ENCODE measurements around the gene NACC1. TPM values are rescaled to one million over a fixed set of nuclear protein-coding genes. Genes with fewer than 3 reads are reported as not detected.
A peak's percentile ranks its signal among the peaks of the same experiment; 100 is the strongest.

NACC1 gene
- total and polyA plus RNA-seq, 2 of the 13 experiments (the other 11 are each of a cell fraction or from before 2014, with no cell fraction given): 31.8 to 42.3 TPM

DNA sequence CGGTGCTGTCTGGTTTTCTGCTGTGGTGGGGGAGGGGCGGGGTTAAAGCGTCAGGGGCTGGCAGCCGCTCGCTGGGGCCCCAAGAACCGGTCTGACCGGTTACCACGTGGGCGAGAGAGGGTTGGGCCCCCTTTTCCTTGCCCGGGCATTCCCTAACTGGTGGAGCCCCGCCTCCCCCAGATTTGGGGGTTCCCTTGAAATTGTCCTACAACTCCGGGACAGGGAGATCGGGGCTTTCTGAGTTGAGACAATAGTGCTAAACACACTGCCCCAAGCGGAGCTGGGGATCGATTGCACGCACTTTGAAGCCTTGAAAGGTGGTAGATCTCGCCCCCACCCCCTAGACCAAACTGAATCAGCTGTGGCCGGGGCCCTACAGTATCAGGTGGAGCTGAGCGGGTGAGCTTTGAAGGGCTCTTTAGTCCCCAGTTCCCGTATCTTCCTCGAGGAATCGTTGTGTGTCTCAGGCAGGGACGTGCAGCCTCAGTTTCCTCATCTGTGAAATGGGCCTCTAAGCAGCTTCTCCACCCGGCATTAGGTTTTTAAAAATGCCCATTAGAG, 36.9 kb downstream of the NACC1 start (continued):
- TF ChIP-seq, protein P1, sequence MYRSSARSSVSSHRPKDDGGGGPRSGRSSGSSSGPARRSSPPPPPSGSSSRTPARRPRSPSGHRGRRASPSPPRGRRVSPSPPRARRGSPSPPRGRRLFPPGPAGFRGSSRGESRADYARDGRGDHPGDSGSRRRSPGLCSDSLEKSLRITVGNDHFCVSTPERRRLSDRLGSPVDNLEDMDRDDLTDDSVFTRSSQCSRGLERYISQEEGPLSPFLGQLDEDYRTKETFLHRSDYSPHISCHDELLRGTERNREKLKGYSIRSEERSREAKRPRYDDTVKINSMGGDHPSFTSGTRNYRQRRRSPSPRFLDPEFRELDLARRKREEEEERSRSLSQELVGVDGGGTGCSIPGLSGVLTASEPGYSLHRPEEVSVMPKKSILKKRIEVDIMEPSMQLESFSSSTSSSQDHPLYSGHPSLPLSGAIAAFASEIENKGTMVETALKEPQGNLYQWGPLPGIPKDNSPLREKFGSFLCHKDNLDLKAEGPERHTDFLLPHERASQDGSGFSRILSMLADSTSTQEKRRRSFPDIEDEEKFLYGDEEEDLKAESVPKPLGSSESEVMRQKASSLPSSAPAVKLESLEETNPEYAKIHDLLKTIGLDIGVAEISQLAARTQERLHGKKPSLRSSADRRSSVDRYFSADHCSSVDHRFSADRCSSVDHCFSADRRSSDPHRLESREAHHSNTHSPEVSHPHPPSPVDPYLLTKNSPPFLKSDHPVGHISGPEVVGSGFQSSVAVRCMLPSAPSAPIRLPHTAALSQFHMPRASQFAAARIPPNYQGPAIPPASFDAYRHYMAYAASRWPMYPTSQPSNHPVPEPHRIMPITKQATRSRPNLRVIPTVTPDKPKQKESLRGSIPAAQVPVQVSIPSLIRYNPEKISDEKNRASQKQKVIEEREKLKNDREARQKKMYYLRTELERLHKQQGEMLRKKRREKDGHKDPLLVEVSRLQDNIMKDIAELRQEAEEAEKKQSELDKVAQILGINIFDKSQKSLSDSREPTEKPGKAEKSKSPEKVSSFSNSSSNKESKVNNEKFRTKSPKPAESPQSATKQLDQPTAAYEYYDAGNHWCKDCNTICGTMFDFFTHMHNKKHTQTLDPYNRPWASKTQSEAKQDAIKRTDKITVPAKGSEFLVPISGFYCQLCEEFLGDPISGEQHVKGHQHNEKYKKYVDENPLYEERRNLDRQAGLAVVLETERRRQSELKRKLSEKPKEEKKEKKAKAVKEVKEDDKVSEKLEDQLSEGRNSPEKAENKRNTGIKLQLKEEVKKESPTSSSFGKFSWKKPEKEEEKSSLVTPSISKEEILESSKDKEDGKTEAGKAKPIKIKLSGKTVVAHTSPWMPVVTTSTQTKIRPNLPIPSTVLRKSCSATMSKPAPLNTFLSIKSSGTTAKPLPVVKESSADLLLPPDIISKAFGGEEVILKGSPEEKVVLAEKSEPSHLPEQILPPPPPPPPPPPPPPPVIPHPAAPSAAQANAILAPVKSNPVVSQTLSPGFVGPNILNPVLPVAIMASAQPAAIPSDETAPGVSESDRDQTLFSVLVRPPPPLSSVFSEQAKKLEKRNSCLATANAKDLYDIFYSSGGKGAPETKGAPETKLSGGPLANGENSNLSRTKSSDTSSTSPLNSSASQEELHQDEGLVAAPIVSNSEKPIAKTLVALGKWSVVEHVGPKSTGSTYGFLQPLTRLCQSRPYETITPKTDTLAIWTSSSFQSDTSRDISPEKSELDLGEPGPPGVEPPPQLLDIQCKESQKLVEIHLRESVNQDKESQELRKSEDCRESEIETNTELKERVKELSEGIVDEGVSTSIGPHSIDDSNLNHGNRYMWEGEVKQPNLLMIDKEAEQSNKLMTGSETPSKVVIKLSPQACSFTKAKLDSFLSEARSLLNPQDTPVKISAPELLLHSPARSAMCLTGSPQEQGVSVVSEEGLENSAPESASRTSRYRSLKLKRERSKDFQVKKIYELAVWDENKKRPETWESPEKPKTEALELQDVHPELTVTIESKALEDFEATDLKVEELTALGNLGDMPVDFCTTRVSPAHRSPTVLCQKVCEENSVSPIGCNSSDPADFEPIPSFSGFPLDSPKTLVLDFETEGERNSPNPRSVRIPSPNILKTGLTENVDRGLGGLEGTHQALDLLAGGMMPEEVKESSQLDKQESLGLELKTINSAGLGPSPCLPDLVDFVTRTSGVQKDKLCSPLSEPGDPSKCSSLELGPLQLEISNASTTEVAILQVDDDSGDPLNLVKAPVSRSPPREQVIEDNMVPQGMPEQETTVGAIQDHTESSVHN (CRISPR knock-in tag; IDR thresholded peaks at IDR 0.05): no peak
- TF ChIP-seq NFKBIZ (CRISPR knock-in tag; IDR thresholded peaks at IDR 0.05) (0 out of 2 replicates have a peak, but pooled peaks have one; percentile 48), ZNF382 (CRISPR knock-in tag; IDR thresholded peaks at IDR 0.05; ENCODE audit: borderline replicate concordance) (no peak), ZNF225 (CRISPR knock-in tag; IDR thresholded peaks at IDR 0.05) (no peak), MBNL3 (CRISPR knock-in tag; conservative IDR thresholded peaks at IDR 0.05) (no peak)
- TF ChIP-seq, protein P2, sequence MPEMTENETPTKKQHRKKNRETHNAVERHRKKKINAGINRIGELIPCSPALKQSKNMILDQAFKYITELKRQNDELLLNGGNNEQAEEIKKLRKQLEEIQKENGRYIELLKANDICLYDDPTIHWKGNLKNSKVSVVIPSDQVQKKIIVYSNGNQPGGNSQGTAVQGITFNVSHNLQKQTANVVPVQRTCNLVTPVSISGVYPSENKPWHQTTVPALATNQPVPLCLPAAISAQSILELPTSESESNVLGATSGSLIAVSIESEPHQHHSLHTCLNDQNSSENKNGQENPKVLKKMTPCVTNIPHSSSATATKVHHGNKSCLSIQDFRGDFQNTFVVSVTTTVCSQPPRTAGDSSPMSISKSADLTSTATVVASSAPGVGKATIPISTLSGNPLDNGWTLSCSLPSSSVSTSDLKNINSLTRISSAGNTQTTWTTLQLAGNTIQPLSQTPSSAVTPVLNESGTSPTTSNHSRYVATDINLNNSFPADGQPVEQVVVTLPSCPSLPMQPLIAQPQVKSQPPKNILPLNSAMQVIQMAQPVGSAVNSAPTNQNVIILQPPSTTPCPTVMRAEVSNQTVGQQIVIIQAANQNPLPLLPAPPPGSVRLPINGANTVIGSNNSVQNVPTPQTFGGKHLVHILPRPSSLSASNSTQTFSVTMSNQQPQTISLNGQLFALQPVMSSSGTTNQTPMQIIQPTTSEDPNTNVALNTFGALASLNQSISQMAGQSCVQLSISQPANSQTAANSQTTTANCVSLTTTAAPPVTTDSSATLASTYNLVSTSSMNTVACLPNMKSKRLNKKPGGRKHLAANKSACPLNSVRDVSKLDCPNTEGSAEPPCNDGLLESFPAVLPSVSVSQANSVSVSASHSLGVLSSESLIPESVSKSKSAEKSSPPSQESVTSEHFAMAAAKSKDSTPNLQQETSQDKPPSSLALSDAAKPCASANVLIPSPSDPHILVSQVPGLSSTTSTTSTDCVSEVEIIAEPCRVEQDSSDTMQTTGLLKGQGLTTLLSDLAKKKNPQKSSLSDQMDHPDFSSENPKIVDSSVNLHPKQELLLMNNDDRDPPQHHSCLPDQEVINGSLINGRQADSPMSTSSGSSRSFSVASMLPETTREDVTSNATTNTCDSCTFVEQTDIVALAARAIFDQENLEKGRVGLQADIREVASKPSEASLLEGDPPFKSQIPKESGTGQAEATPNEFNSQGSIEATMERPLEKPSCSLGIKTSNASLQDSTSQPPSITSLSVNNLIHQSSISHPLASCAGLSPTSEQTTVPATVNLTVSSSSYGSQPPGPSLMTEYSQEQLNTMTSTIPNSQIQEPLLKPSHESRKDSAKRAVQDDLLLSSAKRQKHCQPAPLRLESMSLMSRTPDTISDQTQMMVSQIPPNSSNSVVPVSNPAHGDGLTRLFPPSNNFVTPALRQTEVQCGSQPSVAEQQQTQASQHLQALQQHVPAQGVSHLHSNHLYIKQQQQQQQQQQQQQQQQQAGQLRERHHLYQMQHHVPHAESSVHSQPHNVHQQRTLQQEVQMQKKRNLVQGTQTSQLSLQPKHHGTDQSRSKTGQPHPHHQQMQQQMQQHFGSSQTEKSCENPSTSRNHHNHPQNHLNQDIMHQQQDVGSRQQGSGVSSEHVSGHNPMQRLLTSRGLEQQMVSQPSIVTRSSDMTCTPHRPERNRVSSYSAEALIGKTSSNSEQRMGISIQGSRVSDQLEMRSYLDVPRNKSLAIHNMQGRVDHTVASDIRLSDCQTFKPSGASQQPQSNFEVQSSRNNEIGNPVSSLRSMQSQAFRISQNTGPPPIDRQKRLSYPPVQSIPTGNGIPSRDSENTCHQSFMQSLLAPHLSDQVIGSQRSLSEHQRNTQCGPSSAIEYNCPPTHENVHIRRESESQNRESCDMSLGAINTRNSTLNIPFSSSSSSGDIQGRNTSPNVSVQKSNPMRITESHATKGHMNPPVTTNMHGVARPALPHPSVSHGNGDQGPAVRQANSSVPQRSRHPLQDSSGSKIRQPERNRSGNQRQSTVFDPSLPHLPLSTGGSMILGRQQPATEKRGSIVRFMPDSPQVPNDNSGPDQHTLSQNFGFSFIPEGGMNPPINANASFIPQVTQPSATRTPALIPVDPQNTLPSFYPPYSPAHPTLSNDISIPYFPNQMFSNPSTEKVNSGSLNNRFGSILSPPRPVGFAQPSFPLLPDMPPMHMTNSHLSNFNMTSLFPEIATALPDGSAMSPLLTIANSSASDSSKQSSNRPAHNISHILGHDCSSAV (CRISPR knock-in tag; IDR thresholded peaks at IDR 0.05; ENCODE audit: borderline replicate concordance): no peak
- TF ChIP-seq, protein P3, sequence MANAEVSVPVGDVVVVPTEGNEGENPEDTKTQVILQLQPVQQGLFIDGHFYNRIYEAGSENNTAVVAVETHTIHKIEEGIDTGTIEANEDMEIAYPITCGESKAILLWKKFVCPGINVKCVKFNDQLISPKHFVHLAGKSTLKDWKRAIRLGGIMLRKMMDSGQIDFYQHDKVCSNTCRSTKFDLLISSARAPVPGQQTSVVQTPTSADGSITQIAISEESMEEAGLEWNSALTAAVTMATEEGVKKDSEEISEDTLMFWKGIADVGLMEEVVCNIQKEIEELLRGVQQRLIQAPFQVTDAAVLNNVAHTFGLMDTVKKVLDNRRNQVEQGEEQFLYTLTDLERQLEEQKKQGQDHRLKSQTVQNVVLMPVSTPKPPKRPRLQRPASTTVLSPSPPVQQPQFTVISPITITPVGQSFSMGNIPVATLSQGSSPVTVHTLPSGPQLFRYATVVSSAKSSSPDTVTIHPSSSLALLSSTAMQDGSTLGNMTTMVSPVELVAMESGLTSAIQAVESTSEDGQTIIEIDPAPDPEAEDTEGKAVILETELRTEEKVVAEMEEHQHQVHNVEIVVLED (CRISPR knock-in tag; IDR thresholded peaks at IDR 0.05; ENCODE audit: borderline replicate concordance): no peak
- TF ChIP-seq, protein P4, sequence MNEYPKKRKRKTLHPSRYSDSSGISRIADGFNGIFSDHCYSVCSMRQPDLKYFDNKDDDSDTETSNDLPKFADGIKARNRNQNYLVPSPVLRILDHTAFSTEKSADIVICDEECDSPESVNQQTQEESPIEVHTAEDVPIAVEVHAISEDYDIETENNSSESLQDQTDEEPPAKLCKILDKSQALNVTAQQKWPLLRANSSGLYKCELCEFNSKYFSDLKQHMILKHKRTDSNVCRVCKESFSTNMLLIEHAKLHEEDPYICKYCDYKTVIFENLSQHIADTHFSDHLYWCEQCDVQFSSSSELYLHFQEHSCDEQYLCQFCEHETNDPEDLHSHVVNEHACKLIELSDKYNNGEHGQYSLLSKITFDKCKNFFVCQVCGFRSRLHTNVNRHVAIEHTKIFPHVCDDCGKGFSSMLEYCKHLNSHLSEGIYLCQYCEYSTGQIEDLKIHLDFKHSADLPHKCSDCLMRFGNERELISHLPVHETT (CRISPR knock-in tag; conservative IDR thresholded peaks at IDR 0.05): 0 out of 2 replicates have a peak, but pooled peaks have one; percentile 29

All from HepG2 (cell line).